Mesenchymal stem cell (in vitro differentiated cells and primary cell): Measurements from ENCODE around the gene NUDT16.

Experiments used
- DNase-seq: peaks from one replicate; pipeline ENCODE4 v3.0.0-alpha.2; 2013
- H2AFZ ChIP-seq: one replicate; pipeline ENCODE4 v1.6.1; 2013; ENCODE audit warnings: low read depth, mild to moderate bottlenecking, control low read depth, inconsistent platforms, low read length, moderate library complexity
- H2AK5ac ChIP-seq: 2 replicates; pipeline ENCODE4 v1.6.1; 2013; ENCODE audit warnings: low read length, moderate library complexity, mild to moderate bottlenecking, inconsistent platforms; ENCODE audit not compliant: severe bottlenecking
- H2BK120ac ChIP-seq: one replicate; pipeline ENCODE4 v1.6.1; 2013; ENCODE audit warnings: low read depth, mild to moderate bottlenecking, inconsistent platforms, low read length, moderate library complexity
- H2BK12ac ChIP-seq, 2 experiments: one replicate each; pipeline ENCODE4 v1.6.1; 2013; ENCODE audit warnings: inconsistent platforms in 2 of 2, low read length in 2 of 2, mild to moderate bottlenecking in 2 of 2, moderate library complexity in 2 of 2, control low read depth in 1 of 2
- H2BK15ac ChIP-seq: one replicate; pipeline ENCODE4 v1.6.1; 2013; ENCODE audit warnings: mild to moderate bottlenecking, low read depth, inconsistent platforms; ENCODE audit not compliant: poor library complexity, severe bottlenecking
- H2BK5ac ChIP-seq: 2 replicates; pipeline ENCODE4 v1.6.1; 2013; ENCODE audit warnings: low read depth, mild to moderate bottlenecking, low read length, control low read depth, inconsistent platforms; ENCODE audit not compliant: poor library complexity, severe bottlenecking
- H3K14ac ChIP-seq, 2 experiments: one replicate each; pipeline ENCODE4 v1.6.1; 2013; ENCODE audit warnings: inconsistent platforms in 2 of 2, low read length in 2 of 2, control low read depth in 1 of 2, mild to moderate bottlenecking in 1 of 2, moderate library complexity in 1 of 2
- H3K18ac ChIP-seq, 2 experiments: one replicate each; pipeline ENCODE4 v1.6.1; 2013; ENCODE audit warnings: inconsistent platforms in 2 of 2, low read length in 2 of 2, control low read depth in 1 of 2, low read depth in 1 of 2, mild to moderate bottlenecking in 1 of 2
- H3K23ac ChIP-seq, 2 experiments: one replicate each; pipeline ENCODE4 v1.6.1; 2013; ENCODE audit warnings: inconsistent platforms in 2 of 2, low read length in 2 of 2, mild to moderate bottlenecking in 2 of 2, moderate library complexity in 2 of 2, control low read depth in 1 of 2
- H3K27ac ChIP-seq: 2 replicates; pipeline ENCODE4 v1.5.1; 2013; ENCODE audit warnings: mild to moderate bottlenecking, moderate library complexity, low read length, control low read depth, inconsistent platforms; ENCODE audit not compliant: poor library complexity, severe bottlenecking
- H3K27me3 ChIP-seq, 2 experiments: 2 replicates each; pipeline versions ENCODE4 v1.6.1 to v1.7.0; 2013; ENCODE audit warnings: low read length in 2 of 2, mild to moderate bottlenecking in 2 of 2, moderate library complexity in 2 of 2, control low read depth in 1 of 2, inconsistent platforms in 1 of 2; ENCODE audit not compliant: control insufficient read depth in 1 of 2, insufficient read depth in 1 of 2
- H3K36me3 ChIP-seq, 2 experiments: 2 replicates each; pipeline versions ENCODE4 v1.6.1 to v1.7.0; 2013; ENCODE audit warnings: low read length in 2 of 2, control low read depth in 1 of 2, inconsistent platforms in 1 of 2, low read depth in 1 of 2, mild to moderate bottlenecking in 1 of 2; ENCODE audit not compliant: insufficient read depth in 2 of 2, control insufficient read depth in 1 of 2
- H3K4ac ChIP-seq, 2 experiments: one replicate each; pipeline ENCODE4 v1.6.1; 2013; ENCODE audit warnings: inconsistent platforms in 2 of 2, low read length in 2 of 2, mild to moderate bottlenecking in 2 of 2, moderate library complexity in 2 of 2, control low read depth in 1 of 2, low read depth in 1 of 2
- H3K4me1 ChIP-seq: 2 replicates; pipeline ENCODE4 v1.6.1; 2013; ENCODE audit warnings: low read depth, low read length, control low read depth; ENCODE audit not compliant: control insufficient read depth, insufficient read depth
- H3K4me2 ChIP-seq: 2 replicates; pipeline ENCODE4 v1.6.1; 2013; ENCODE audit warnings: low read length, mild to moderate bottlenecking, inconsistent platforms; ENCODE audit not compliant: poor library complexity, severe bottlenecking
- H3K4me3 ChIP-seq, 2 experiments: 2 replicates each; pipeline versions ENCODE4 v1.5.1 to v1.7.0; 2013; ENCODE audit warnings: low read length in 2 of 2, mild to moderate bottlenecking in 2 of 2, control low read depth in 1 of 2, low read depth in 1 of 2; ENCODE audit not compliant: insufficient read depth in 1 of 2
- H3K79me1 ChIP-seq: replicated peaks from 2 replicates; pipeline ENCODE4 v1.6.1; 2013; ENCODE audit warnings: mild to moderate bottlenecking, control low read depth, low read length, inconsistent platforms; ENCODE audit not compliant: poor library complexity, severe bottlenecking
- H3K9ac ChIP-seq: 2 replicates; pipeline ENCODE4 v1.7.0; 2013; ENCODE audit warnings: mild to moderate bottlenecking, low read length, moderate library complexity
- H3K9me3 ChIP-seq: 2 replicates; pipeline ENCODE4 v1.7.0; 2013; ENCODE audit warnings: mild to moderate bottlenecking, low read length; ENCODE audit not compliant: control insufficient read depth
- H4K8ac ChIP-seq: one replicate; pipeline ENCODE4 v1.6.1; 2013; ENCODE audit warnings: inconsistent platforms, mild to moderate bottlenecking, low read length, moderate library complexity
- H4K91ac ChIP-seq: one replicate; pipeline ENCODE4 v1.6.1; 2013; ENCODE audit warnings: mild to moderate bottlenecking, low read length, inconsistent platforms
- WGBS: methylation state at CpG from one replicate; pipeline ENCODE4 v1.1.7; 2013; ENCODE audit warnings: mixed read lengths; 5-methylcytosine and 5-hydroxymethylcytosine counted together

Gene NUDT16

DNA sequence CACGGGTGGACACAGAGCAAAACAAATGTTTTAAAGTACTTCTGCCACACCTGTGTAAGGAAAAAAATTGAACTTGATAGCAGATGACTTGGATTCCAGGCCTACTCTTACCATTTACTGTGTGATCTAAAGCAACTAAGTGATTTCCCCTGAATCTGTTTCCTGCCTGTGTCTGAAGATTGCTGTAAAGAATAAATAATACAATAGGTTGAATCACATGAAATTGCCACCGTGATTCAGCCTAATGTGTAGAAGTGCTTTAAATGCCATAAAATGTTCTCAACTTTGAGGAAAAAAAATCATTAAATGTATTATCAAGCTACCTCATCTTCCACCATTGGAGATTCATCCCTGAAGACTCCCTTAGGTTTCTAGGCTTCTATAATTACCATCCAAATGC lies 27.6 kb upstream of the NUDT16 start:
- Histone ChIP-seq H3K23ac (no peak overlapping the region), H3K18ac (no peak overlapping the region), H2BK15ac (no peak overlapping the region), H3K4ac (no peak overlapping the region), H3K27ac (no peak overlapping the region), H2AK5ac (no peak overlapping the region), H3K79me1 (no peaks in the 10 kb centered on the region), H3K4me2 (no peak overlapping the region), H2AFZ (no peak overlapping the region), H3K14ac (no peak overlapping the region), H2BK120ac (no peak overlapping the region), H3K36me3 (no peaks in the 10 kb centered on the region), H3K4me1 (peaks cover 3% of the 10 kb centered on the region), H2BK12ac (no peak overlapping the region), H3K27me3 (no peaks in the 10 kb centered on the region), H3K9me3 (no peaks in the 10 kb centered on the region), H2BK5ac (no peak overlapping the region), H4K8ac (no peak overlapping the region), H4K91ac (no peak overlapping the region), H3K9ac (no peak overlapping the region), H3K4me3 (no peak overlapping the region)
- no peak for DNase-seq
- WGBS = 71% methylated on average over 2 of the region's 2 CpGs

DNA sequence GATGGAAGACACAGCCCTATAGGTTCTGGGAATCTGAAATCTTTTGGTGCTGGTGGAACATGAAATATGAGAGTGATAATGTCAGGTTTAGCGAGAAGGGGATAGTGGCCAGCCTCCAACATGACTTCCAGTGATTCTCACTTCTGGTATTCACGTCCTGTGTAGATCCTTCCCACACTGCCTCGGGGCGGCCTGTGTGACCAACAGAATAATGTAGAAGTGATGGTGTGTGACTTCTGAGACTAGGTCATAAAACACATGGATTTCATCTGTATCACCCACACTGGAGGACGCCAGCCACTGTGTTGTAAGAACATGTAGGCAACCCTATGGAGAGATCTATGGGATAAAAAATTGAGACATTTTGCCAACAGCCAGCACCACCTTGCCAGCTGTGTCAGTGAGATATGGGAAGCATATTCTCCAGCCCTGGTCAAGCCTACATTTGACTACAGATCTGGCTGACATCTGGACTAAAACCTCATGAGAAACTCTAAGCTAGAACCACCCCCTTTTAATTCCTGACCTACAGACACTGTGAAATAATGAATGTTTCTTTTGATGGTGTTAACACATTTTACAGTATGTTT lies 25.5 kb upstream of the NUDT16 start:
- H2AK5ac ChIP-seq = no peak overlapping the region
- no peaks in the 10 kb centered on the region for H3K27me3 ChIP-seq
- H3K4ac ChIP-seq = no peak overlapping the region
- H3K4me2 ChIP-seq = no peak overlapping the region
- no peaks in the 10 kb centered on the region for H3K9me3 ChIP-seq
- no peak overlapping the region for H4K91ac ChIP-seq
- H3K27ac ChIP-seq = no peak overlapping the region
- H3K4me1 ChIP-seq = no peaks in the 10 kb centered on the region
- WGBS = 97% methylated on average over 5 of the region's 5 CpGs
- H2AFZ ChIP-seq = no peak overlapping the region
- H3K14ac ChIP-seq = no peak overlapping the region
- H3K36me3 ChIP-seq = no peaks in the 10 kb centered on the region
- H3K23ac ChIP-seq = no peak overlapping the region
- H3K4me3 ChIP-seq = no peak overlapping the region
- H2BK12ac ChIP-seq = no peak overlapping the region
- H2BK15ac ChIP-seq = no peak overlapping the region
- DNase-seq = no peak
- no peak overlapping the region for H2BK120ac ChIP-seq
- no peak overlapping the region for H4K8ac ChIP-seq
- no peak overlapping the region for H2BK5ac ChIP-seq
- no peak overlapping the region for H3K9ac ChIP-seq
- H3K18ac ChIP-seq = no peak overlapping the region
- H3K79me1 ChIP-seq = no peaks in the 10 kb centered on the region

DNA sequence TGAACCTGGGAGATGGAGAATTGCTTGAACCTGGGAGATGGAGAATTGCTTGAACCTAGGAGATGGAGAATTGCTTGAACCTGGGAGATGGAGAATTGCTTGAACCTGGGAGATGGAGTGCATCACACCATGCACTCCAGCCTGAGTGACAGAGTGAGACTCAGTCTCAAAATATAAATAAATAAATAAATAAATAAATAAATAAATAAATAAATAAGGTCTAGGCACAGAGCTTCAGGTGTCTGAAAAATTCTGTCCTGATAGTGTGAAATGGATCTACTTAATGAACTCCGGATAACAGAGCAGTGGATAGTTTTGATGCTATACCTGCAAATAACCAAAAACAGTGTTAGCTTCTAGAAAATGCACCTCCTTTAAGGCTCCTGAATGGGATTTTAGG lies 24.3 kb upstream of the NUDT16 start:
- DNase-seq = no peak
- H3K18ac ChIP-seq = no peak overlapping the region
- H3K27ac ChIP-seq = no peak overlapping the region
- H3K23ac ChIP-seq = no peak overlapping the region
- H3K27me3 ChIP-seq = no peaks in the 10 kb centered on the region
- no peak overlapping the region for H3K4me2 ChIP-seq
- no peak overlapping the region for H3K4me3 ChIP-seq
- H3K4ac ChIP-seq = no peak overlapping the region
- no peak overlapping the region for H3K9ac ChIP-seq
- no peaks in the 10 kb centered on the region for H3K36me3 ChIP-seq
- WGBS = 100% methylated on average over 1 of the region's 1 CpG
- no peak overlapping the region for H2AFZ ChIP-seq
- H4K91ac ChIP-seq = no peak overlapping the region
- H4K8ac ChIP-seq = no peak overlapping the region
- H2BK5ac ChIP-seq = no peak overlapping the region
- no peak overlapping the region for H2BK12ac ChIP-seq
- no peaks in the 10 kb centered on the region for H3K9me3 ChIP-seq
- H2AK5ac ChIP-seq = no peak overlapping the region
- no peak overlapping the region for H2BK120ac ChIP-seq
- no peak overlapping the region for H3K14ac ChIP-seq
- H3K79me1 ChIP-seq = no peaks in the 10 kb centered on the region
- H3K4me1 ChIP-seq = peaks cover 6% of the 10 kb centered on the region
- no peak overlapping the region for H2BK15ac ChIP-seq

DNA sequence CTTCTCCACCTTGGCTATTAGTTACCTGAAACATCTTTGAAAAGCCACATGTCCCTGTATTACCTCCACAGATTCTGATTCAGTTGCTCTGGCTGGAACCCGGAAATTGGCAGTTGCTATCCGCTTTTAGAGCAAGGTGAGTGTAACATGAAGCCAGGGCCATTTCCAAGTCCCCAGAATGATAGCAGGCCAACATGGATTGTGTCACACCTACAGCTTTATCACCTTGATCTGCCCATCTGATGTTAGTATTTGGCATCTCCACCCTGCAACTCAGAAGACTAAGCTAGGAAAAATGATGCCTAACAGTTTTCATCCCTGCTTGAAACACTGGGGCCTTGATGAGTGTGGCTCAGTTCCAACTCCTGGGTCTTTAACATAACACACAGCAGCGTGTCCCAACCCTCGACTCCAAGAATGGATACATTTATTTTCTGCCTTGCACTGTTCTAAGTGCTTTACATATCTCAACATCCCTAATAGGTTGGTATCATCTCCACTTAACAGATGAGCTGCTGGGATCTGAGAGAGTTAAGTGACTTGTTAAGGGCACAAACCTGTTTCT lies 21.3 kb upstream of the NUDT16 start:
- H3K14ac ChIP-seq = no peak overlapping the region
- no peak overlapping the region for H3K23ac ChIP-seq
- H3K79me1 ChIP-seq = no peaks in the 10 kb centered on the region
- no peak overlapping the region for H2BK12ac ChIP-seq
- no peaks in the 10 kb centered on the region for H3K36me3 ChIP-seq
- no peak overlapping the region for H3K9ac ChIP-seq
- no peak overlapping the region for H2AFZ ChIP-seq
- H3K4ac ChIP-seq = no peak overlapping the region
- no peaks in the 10 kb centered on the region for H3K27me3 ChIP-seq
- H2BK5ac ChIP-seq = no peak overlapping the region
- H3K9me3 ChIP-seq = no peaks in the 10 kb centered on the region
- H3K4me3 ChIP-seq = no peak overlapping the region
- H2AK5ac ChIP-seq = no peak overlapping the region
- no peak for DNase-seq
- H4K8ac ChIP-seq = no peak overlapping the region
- WGBS = 98% methylated on average over 3 of the region's 4 CpGs
- no peak overlapping the region for H3K4me2 ChIP-seq
- no peak overlapping the region for H3K18ac ChIP-seq
- no peak overlapping the region for H2BK120ac ChIP-seq
- no peak overlapping the region for H3K27ac ChIP-seq
- H4K91ac ChIP-seq = no peak overlapping the region
- no peak overlapping the region for H2BK15ac ChIP-seq
- peaks cover 6% of the 10 kb centered on the region for H3K4me1 ChIP-seq
